ENCODE data around the gene DUS1L.
A peak's percentile ranks its signal among the peaks of the same experiment; 100 is the strongest.
"Not testable (repeated sequence)": the region's sequence is repeated elsewhere in the genome, so short reads cannot be mapped to it uniquely, and the experiment has no call there.

DUS1L gene

DNA sequence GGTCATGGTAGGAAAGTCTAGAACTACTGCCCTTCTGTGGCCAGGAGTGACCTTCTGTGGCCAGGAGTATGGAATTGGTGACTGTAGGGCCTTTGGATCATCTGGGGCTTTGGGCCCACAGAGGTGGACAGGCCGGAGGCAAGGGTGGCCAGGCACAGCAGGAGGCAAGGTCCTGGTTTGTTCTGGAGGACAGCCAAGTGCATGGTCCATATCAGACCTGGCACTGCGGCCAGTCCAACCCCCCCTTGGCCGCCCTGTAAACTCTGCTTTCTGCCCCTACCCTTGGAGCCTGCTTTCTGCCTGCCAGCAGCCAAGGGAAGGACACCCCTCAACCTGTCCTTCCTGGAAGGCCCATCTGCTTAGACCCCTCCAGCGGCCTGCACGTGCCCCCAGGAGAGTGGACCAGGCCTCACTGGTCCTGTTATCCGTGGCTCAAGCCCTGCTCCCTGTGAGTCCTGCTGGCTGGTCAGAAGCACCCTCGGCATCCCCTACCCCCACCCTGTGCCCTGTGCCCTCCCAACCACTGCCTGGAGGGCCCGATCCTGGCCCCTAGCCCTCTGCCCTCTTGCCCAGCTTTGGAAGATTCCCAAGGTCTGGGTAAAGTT lies 25.8 kb downstream of the DUS1L start:
- DNase-seq (ENCODE audit: low spot score), result no peak

DNA sequence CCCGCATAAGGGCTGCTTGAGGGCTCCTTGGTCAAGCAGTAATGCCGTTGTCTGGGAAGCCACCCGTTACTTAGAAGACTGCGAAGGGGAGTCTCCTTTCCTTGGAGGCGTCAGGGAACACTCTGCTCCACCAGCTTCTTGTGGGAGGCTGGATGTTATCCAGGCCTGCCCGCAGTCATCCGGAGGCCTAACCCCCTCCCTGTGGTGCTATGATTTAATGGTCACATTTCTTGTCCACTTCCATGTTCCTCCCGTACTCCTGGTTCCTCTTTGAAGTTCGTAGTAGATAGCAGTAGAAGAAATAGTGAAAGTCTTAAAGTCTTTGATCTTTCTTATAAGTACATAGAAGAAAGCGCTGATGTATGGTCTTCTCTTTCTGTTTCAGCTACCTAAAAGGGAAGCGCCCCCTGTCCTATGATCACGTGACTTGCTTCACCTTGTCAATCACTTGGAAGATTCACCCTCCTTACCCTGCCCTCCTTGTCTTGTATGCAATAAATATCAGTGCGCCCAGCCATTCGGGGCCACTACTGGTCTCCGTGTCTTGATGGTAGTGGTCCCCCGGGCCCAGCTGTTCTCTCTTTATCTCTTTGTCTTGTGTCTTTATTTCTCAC lies 26.7 kb downstream of the DUS1L start:
- not testable (repeated sequence) for DNase-seq (ENCODE audit: low spot score)

DNA sequence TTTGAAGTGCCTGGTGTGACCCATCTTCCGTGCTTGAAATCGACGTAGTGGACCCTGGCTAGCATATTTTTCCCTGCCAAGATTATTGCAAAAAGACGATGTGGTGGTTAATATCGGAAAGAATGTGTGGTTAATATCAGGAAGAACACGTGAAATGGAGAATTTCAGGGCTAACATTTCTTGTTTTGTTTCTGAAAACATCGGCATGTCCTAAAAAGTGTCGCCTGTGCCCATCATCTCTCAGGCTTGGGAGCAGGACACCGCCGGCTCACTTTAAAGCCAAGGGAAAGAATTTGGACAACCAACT lies 27.8 kb downstream of the DUS1L start:
- no peak for DNase-seq (ENCODE audit: low spot score)

DNA sequence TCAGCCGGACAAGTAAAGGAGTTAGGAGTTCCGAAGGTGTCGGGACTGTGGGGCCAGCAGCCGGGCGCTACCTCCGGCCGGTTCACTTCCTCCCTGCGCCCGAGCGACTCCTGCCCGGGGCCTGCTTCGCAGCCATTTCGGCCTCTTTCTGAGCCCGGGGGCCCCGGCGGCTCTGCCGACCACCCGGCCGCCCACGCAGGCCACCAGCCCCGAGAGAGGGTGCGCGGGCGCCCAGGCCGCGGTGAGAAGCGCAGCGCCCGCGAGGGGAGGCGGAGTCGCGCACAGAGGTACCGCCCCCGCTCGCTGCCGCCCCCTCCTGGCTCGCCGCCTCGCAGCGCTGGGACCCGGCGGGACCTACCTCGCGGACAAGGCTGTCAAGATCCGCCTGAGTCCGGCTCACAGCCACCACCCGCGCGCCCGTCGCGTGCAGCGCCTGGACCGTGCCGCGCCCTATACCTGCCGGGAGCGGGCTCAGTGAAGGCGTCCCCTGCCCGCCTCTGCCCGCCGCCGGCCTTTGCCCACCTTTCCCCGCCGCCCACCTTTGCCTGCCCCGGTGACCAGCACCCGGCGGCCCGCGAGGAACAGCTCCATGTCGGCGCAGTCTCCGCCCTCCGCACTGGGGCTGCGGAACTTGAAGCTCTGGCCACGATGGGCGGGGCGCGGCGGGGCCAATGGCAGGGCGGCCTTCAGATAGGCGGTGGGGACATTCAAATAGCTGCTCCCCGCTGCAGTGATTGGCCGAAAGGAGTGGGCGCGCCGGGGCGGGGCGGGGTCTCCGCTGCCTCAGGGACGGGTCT lies 28.3 kb downstream of the DUS1L start, which contains the start of gene DCXR:
Gene DCXR, minus strand, starts transcription at position 606 of the 797 bp plus-strand sequence. Its CDS starts 15 bp downstream, at position 591.
- DNase-seq (ENCODE audit: low spot score), result peak; percentile 94

DNA sequence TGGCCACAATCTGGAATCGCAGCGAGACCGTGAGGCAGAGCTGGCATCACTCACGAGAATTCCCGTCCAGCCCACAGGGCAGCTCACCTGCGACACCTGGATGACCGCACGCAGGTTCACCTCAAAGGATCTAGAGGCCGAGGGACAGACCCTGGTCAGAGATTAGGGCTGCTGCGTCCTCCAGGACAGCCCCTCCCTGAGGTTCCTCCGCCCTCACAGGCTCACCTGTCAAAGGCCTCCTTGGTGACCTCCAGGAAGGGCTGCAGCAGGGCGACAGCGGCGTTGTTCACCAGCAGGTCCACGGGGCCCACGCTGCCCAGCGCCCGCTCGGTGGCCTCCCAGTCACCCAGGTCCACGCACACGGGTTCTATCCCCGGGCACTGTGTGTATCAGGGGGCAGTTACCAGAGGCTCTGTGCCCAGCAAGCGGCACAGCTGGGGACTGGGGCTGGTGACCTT lies 28.9 kb downstream of the DUS1L start:
- no peak for DNase-seq (ENCODE audit: low spot score)

DNA sequence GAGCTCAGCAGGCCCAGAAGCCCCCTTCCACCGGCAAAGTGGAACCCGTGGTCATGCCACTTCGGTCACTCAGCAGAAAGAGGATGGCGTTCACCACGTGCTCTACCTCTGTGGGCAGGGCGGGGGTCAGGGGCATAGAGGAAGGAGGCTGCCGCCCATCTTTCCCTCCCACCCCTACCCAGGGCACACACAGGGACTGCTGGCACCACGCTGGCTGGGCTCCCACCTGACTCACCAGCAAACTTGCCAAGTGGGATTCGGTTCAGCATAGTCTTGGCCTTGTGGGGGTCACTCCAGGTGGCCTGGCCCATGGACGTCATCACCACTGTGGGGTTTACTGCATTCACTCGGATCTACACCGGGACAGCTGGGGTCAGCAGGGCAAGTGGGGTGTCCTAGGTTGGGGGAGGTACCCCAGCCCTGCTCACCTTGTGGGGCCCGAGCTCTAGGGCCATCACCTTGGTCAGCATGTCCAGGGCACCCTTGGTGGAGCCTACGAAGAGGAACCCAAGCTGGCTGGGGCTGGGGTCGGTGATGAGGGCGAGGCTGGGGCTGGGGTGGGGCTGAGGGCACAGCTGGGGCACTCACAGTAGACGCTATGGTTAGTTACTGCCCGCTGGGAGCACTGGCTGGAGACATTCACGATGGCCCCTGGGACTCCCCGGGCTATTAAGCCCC lies 29.5 kb downstream of the DUS1L start:
- DNase-seq (ENCODE audit: low spot score), result no peak

DNA sequence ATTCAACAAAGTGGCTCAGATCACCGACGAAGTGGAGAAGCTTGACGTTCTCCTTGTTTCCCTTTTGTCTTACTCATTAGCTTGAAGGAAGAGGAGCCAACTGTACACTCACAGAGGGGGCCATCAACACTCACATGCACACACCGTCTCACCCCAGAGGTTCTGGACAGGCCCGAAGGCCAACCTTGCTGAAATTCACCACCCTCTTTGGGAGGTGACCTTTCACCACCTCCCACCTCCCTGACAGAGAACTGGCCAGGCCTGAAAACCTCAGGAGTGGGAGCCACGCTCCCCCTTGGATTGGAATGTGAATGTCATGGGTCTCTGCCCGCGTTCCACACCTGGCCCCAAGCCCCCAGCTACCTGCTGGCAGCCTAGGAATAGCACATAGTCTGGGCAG lies 30.1 kb downstream of the DUS1L start:
- no peak for DNase-seq (ENCODE audit: low spot score)

DNA sequence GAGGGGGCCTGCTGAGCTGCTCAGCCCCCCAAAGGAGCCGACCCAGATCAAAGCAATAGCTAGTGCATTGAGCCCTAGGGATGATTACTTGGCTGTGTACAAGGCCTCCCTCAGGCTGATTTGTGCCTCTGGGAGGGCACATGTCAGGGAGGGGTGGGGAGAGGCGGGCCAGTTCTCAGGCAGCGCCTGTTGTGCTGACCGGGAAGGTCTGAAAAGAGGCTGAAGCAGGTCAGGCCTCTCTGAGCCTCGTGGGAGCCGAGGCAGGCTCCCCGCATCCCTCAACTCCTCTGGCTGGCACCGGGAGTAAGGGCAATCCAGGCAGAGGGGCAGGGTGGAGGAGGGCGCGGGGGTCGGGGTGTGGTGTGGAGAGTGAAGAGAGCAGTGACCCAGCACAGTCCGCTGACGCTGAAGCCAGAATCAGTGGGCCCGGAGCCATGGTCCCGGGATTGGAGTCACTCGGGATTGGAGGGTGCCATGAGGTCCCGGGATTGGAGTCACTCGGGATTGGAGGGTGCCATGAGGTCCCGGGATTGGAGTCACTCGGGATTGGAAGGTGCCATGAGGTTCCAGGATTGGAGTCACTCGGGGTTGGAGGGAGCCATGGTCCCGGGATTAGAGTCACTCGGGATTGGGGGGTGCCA lies 31.1 kb downstream of the DUS1L start:
- DNase-seq (ENCODE audit: low spot score), result no peak

DNA sequence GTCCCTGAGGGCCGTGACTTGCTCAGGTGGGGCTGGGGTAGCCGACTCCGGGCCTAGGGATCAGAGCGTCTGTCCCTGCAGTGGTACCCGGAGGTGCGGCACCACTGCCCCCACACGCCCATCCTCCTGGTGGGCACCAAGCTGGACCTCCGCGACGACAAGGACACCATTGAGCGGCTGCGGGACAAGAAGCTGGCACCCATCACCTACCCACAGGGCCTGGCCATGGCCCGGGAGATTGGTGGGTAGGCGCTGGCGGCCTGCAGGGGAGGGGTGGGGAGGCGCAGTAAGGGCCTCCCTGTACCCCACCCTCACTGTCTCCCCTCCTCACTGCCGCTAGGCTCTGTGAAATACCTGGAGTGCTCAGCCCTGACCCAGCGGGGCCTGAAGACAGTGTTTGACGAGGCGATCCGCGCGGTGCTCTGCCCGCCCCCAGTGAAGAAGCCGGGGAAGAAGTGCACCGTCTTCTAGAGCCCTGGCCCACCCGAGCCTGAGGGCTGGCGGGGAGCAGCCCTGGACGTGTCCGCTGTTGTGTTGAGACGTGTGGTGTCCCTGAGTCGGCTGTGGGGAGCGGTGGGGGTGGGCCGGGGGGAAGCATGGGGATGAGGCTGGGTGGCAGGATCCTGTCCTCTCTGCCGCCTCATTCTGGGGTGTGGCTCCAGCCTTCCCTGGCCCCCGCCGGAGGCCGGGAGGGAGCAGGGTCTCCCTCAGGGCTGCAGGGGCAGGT lies 32.1 kb downstream of the DUS1L start:
- no peak for DNase-seq (ENCODE audit: low spot score)

DNA sequence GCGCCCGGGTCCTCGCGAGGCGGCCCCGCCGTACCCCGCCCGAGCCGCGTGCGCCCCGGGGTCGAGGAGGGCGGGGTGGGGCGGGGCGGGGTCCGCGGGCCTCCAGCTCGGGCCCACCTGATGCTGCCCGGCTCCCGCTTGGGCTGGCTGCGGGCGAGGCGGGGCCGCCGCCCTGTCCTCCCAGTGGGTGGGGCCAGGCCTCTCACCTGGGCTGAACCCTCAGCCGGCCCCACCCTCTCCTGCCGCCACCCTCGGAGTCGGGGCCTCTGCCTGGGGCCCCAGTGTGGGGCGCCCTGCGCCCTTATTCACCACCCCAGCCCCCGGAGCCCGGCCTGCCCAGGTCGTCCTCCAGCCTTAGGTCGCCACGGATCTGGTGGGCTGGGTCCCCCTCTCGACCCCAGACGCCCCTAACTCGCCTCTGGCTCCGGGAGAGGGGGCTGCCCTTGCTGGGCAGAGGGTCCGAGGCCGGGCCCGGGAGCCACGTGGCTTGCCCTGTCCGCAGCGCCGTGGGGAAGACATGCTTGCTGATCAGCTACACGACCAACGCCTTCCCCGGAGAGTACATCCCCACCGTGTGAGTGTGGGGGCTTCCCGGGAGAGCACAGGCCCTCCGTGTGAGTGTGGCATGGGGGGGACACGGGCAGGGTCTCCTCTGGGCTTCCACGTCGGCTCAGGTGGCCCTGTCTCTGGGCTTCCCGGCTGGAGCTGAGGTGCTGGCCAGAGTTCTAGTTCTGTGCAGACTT lies 33.5 kb downstream of the DUS1L start:
- no peak for DNase-seq (ENCODE audit: low spot score)

DNA sequence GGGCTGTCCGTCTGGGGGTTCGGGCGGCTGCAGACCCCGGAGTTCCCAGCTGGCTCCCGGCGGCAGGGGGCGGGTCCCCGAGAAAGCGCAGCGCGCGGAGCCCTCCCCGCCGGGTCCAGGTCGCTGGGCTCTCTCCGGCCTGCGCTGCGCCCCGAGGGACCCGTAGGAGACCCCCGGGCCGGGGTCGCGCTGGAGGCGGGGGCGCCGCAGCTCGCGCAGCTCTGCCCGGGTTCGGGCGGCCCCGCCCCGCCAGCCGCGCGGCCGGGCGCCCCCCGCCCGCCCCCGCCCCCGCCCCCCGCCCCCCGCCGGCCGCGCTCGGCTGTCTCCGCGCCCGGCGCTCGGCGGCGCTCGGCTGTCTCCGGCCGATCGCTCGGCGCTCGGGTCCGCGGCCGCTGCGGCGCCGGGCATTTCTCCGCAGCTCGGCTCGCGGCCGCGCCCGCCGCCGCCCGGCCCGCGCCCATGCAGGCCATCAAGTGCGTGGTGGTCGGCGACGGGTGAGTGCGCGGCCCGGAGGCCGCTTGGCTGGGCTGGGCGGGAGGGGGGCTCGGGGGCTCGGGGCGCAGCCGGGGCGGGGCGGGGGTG lies 34.2 kb downstream of the DUS1L start, which contains the start of gene RAC3:
Gene RAC3, plus strand, starts transcription at position 376 of the 582 bp plus-strand sequence. Its CDS starts 84 bp downstream, at position 460.
- DNase-seq (ENCODE audit: low spot score), result no peak

DNA sequence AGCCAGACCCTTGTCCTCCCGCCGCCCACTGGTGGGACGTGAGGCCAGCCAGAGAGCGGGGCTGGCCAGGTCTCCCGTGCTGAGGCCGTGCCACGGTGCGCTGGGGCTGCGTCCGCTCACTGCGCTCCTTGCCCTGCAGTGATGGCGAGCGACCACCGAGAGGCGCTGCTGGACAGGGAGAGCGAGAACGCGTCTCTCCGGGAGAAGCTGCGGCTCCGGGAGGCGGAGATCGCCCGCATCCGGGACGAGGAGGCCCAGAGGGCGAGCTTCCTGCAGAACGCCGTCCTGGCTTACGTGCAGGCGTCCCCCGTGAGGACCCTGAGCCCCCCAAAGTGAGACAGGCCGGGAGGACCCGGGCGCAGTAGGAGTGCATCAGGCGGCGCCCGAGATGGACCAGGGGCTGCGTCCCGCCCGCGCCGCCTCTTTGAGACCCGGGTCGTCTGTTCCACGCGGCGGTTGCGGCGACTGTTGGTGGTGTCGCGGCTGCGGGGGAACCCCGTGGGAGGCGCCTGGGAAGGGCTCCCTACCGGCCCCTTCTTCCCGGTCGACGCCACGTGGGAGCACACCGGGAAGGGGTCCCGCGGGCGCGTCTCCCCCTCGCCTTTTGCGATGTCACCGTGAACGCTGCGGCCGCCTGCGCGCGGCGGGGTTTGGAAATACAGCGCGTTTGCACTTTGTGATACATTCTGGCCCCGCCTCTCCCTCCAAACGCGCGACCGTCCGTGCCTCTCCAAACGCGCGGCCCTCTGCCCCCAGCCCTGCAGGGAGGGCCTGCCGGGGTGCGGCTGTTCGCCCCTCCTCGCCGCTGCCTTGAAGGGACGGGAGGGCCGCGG lies 34.9 kb downstream of the DUS1L start:
- peak; percentile 87 for DNase-seq (ENCODE audit: low spot score)

DNA sequence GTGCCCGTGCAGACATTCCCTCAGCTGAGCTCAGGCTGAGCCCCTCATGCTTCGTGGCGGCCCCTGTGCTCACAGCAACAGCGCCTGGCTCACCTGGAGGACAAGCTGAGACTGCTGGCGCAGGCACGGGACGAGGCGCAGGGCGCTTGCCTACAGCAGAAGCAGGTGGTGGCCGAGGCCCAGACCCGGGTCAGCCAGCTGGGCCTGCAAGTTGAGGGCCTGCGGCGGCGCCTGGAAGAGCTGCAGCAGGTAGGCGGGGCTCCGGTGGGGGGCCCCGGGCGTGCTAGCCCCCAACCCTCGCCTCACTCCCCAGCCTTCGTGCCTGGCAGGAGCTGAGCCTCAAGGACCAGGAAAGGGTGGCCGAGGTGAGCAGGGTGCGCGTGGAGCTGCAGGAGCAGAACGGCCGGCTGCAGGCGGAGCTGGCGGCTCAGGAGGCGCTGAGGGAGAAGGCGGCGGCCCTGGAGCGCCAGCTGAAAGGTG lies 35.6 kb downstream of the DUS1L start:
- no peak for DNase-seq (ENCODE audit: low spot score)

DNA sequence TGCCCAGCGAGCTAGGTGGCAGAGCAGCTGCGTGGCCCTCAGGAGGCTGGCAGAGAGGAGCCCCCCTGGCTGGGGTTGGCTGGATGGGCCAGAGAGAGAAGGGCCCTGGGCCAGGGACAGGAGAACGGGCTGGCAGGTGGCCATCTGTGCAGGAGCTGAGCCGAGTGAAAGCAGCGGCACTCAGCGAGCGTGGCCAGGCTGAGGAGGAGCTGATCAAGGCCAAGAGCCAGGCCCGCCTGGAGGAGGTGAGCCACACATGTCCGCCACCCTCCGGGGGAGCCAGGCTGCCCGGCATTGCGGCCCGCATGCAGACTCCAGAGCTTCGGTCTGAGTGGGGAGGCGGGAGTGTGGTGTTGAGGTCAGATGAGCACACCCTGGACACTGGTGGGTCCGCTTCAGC lies 36.2 kb downstream of the DUS1L start:
- DNase-seq (ENCODE audit: low spot score), result no peak

DNA sequence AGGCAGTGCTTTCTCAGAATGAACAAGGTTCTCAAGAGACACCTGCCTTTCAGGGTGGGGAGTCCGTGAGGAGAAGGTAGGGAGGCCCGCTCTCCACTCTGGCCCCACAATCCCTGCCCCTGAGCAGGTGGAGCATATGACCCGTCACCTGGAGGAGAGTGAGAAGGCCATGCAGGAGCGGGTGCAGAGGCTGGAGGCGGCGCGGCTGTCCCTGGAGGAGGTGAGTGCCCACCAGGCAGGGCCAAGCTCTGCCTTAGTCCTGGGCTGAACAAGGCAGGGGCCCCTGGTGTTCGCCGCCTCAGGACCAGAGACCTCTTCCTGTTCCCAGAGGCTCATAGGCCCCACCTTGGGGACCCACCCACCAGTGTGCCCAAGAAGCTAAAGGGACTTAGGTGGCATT lies 36.6 kb downstream of the DUS1L start:
- DNase-seq (ENCODE audit: low spot score), result no peak

DNA sequence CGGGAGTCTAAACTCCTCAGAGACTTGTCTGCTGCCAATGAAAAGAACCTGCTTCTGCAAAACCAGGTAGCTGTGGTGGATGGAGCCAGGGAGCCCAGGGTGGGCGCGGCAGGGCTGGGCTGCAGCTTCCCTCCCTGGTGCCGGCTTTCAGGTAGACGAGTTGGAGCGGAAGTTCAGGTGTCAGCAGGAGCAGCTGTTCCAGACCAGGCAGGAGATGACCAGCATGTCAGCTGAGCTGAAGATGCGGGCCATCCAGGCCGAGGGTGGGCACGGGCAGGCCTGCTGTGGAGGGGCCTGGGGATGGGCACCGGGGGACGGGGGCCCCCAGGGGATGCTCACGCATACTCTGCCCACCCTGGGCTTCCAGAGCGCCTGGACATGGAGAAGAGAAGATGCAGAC lies 37.4 kb downstream of the DUS1L start:
- DNase-seq (ENCODE audit: low spot score), result no peak

DNA sequence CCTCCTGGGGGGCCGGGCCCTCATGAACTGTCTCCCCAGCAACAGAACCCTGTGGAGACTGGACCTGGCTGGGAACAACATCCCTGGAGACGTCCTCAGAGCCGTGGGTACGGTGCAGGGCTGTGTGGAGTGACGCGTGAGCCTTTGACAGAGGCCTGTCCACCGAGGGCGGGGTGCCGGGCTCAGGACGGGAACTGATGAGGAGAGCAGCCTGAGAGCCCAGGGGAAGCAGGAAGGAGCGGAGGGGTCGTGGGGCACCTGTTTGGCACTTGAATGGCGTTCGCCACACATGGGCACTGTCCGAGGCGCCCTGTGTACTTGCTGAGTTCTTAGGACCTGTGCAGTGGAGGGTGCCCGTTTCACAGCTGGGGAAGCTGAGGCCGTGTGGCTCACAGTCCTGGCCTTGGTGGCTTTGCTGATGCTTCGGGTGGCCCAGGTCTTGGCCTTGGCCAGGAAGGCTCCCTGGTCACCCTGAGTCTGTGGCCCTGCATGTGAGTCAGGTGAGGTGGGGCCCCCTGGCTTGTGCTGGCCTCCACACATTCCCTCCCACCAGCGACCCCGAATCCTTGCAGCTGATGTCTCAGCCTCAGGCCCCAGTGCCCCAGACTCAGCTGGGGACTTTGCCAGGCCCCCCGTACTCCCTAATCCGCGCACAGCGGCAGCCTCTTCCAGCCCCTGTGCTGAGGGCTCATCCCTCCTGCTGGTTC lies 40.0 kb downstream of the DUS1L start:
- no peak for DNase-seq (ENCODE audit: low spot score)

DNA sequence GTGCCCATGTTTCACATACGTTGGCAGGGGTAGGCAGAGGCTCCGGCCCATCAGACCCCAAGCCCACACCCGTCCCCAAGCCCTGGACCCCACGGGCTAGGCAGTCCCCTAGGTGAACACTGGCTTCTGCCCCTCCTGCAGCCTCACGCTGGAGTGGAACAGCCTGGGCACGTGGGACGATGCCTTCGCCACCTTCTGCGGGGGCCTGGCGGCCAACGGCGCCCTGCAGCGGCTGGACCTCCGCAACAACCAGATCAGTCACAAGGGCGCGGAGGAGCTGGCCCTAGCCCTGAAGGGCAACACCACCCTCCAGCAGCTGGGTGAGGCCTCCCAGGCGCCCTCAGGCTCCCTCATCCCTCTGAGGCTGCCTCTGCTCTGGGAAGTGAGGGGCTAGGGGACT lies 40.7 kb downstream of the DUS1L start:
- no peak for DNase-seq (ENCODE audit: low spot score)
